Calu3 (cell line): Measurements from ENCODE around the gene WDR90. TPM values are rescaled to one million over a fixed set of nuclear protein-coding genes. Genes with fewer than 3 reads are reported as not detected.

ENCODE experiments used
- BruUV-seq: library from RNA; stranded (reverse); fragments of 400-500 nt; replicated peaks from 2 replicates; lab custom pipeline; 2021; lab: Mats Ljungman, UMichigan
- CTCF ChIA-PET: fragments of 300-600 bp; sonication (Branson Sonifier 250); formaldehyde crosslinking; loops from one replicate; lab custom pipeline; 2022; ENCODE audit warnings: antibody characterized with exemption; lab: Charles Lee
- DNase-seq: peaks from one replicate; pipeline ENCODE4 v3.0.0; 2022
- H3K27ac Mint-ChIP-seq: one replicate; pipeline ENCODE4 v1.8.0; 2022; ENCODE audit warnings: mixed read lengths; ENCODE audit not compliant: unreplicated experiment
- H3K27me3 Mint-ChIP-seq: one replicate; pipeline ENCODE4 v1.8.0; 2022; ENCODE audit warnings: mixed read lengths; ENCODE audit not compliant: unreplicated experiment
- H3K36me3 Mint-ChIP-seq: one replicate; pipeline ENCODE4 v1.8.0; 2022; ENCODE audit warnings: mild to moderate bottlenecking, moderate library complexity, mixed read lengths; ENCODE audit not compliant: insufficient read depth, unreplicated experiment
- H3K4me1 Mint-ChIP-seq: one replicate; pipeline ENCODE4 v1.8.0; 2022; ENCODE audit warnings: mild to moderate bottlenecking, low read depth, mixed read lengths; ENCODE audit not compliant: unreplicated experiment
- H3K4me3 Mint-ChIP-seq: one replicate; pipeline ENCODE4 v1.8.0; 2022; ENCODE audit warnings: mild to moderate bottlenecking, low read depth, moderate library complexity, mixed read lengths; ENCODE audit not compliant: unreplicated experiment
- H3K9me3 Mint-ChIP-seq: one replicate; pipeline ENCODE4 v1.8.0; 2022; ENCODE audit warnings: low read depth, mixed read lengths; ENCODE audit not compliant: unreplicated experiment
- CTCF ChIP-seq: fragments of 200-600 bp; IDR thresholded peaks from one replicate; pipeline ENCODE4 v1.8.0; 2022; ENCODE audit warnings: antibody characterized with exemption; ENCODE audit not compliant: unreplicated experiment
- intact Hi-C: fragments of 100-400 bp; cut with micrococcal nuclease; formaldehyde crosslinking; loops from one replicate; pipeline ENCODE4 v1.10.0; 2022; ENCODE audit not compliant: unreplicated experiment
- total RNA-seq: library from RNA; stranded (reverse); gene quantifications from 2 replicates; pipeline ENCODE4 v1.2.3, GENCODE V29; 2022

The WDR90 gene
- total RNA-seq, 1 experiment from 2014 or later = 142 TPM

GRCh38 chr16:628321-629061 is 20.7 kb upstream of the WDR90 start:
- DNase-seq = no peak
- H3K4me1 Mint-ChIP-seq = no peaks in the 10 kb centered on the region
- CTCF ChIA-PET = no interaction called here
- peak overlapping the region; percentile 50 for H3K27ac Mint-ChIP-seq
- H3K27me3 Mint-ChIP-seq = no peaks in the 10 kb centered on the region
- intact Hi-C loops = no loop called here
- no TSS peak for BruUV-seq
- no peaks in the 10 kb centered on the region for H3K9me3 Mint-ChIP-seq
- no peak for TF ChIP-seq CTCF
- H3K36me3 Mint-ChIP-seq = peaks cover 70% of the 10 kb centered on the region
- H3K4me3 Mint-ChIP-seq = no peak overlapping the region

GRCh38 chr16:629185-629832 is 19.9 kb upstream of the WDR90 start:
- H3K36me3 Mint-ChIP-seq = peaks cover 74% of the 10 kb centered on the region
- H3K27me3 Mint-ChIP-seq = no peaks in the 10 kb centered on the region
- CTCF ChIA-PET = no interaction called here
- H3K4me1 Mint-ChIP-seq = no peaks in the 10 kb centered on the region
- intact Hi-C loops = no loop called here
- BruUV-seq = no TSS peak
- H3K4me3 Mint-ChIP-seq = no peak overlapping the region
- H3K9me3 Mint-ChIP-seq = no peaks in the 10 kb centered on the region
- H3K27ac Mint-ChIP-seq = peak overlapping the region; percentile 50
- DNase-seq = no peak
- no peak for TF ChIP-seq CTCF

- H3K27me3 Mint-ChIP-seq = no peaks in the 10 kb centered on the region
- H3K9me3 Mint-ChIP-seq = no peaks in the 10 kb centered on the region
- DNase-seq = no peak
- peaks cover 77% of the 10 kb centered on the region for H3K36me3 Mint-ChIP-seq
- CTCF ChIA-PET = no interaction called here
- no peak overlapping the region for H3K4me3 Mint-ChIP-seq
- intact Hi-C loops = loop anchor here (10.0 kb wide), 1 partner anchor 105 kb away; the partner anchor contains the start of gene CAPN15
- TF ChIP-seq CTCF = no peak
- no peaks in the 10 kb centered on the region for H3K4me1 Mint-ChIP-seq
- BruUV-seq = no TSS peak
- peak overlapping the region; percentile 50 for H3K27ac Mint-ChIP-seq
Observed at GRCh38 chr16:629833-630248, 19.3 kb upstream of the WDR90 start.

GRCh38 chr16:630249-630814 is 18.8 kb upstream of the WDR90 start:
- no peak for DNase-seq
- CTCF ChIA-PET = no interaction called here
- BruUV-seq = no TSS peak
- intact Hi-C loops = loop anchor here (10.0 kb wide), 1 partner anchor 106 kb away; the partner anchor contains the start of gene CAPN15
- no peak for TF ChIP-seq CTCF
- Mint-ChIP-seq H3K36me3 (peaks cover 81% of the 10 kb centered on the region), H3K27ac (peak overlapping the region; percentile 50), H3K4me3 (no peak overlapping the region), H3K27me3 (no peaks in the 10 kb centered on the region), H3K9me3 (no peaks in the 10 kb centered on the region), H3K4me1 (no peaks in the 10 kb centered on the region)
